SK-N-SH treated with all-trans-retinoic acid at 6 μM for 48 hours (cell line): Measurements from ENCODE around the gene CDKL5.
A peak's percentile ranks its signal among the peaks of the same experiment; 100 is the strongest.

ENCODE experiments used
- ATAC-seq: fragments of 200-7000 bp; cut with Tn5 transposase; 3 replicates; pipeline ENCODE4 v1.9.1; 2020; ENCODE audit warnings: mild to moderate bottlenecking, moderate library complexity
- ARNTL ChIP-seq: fragments of 450-650 bp; formaldehyde crosslinking; IDR thresholded peaks from 2 replicates; pipeline ENCODE4 v1.5.0; 2020; ENCODE audit warnings: low read depth, mild to moderate bottlenecking, moderate library complexity, borderline replicate concordance
- CREB5 ChIP-seq: fragments of 250-450 bp; sonication (Bioruptor Pico); IDR thresholded peaks from 2 replicates; pipeline ENCODE4 v1.5.1; 2020; ENCODE audit warnings: low read depth, mild to moderate bottlenecking, moderate library complexity
- CSDC2 ChIP-seq: fragments of 250-450 bp; sonication (Bioruptor Pico); IDR thresholded peaks from 2 replicates; pipeline ENCODE4 v1.5.0; 2020; ENCODE audit warnings: mild to moderate bottlenecking, moderate library complexity
- CSRNP3 ChIP-seq: fragments of 250-450 bp; sonication (Bioruptor Pico); IDR thresholded peaks from 2 replicates; pipeline ENCODE4 v1.5.1; 2021; ENCODE audit warnings: mild to moderate bottlenecking, moderate library complexity
- ESRRG ChIP-seq: fragments of 250-450 bp; sonication (Bioruptor Pico); IDR thresholded peaks from 2 replicates; pipeline ENCODE4 v1.6.1; 2021; ENCODE audit warnings: mild to moderate bottlenecking
- GLIS3 ChIP-seq: fragments of 250-450 bp; sonication (Bioruptor Pico); IDR thresholded peaks from 2 replicates; pipeline ENCODE4 v1.5.0; 2020; ENCODE audit warnings: mild to moderate bottlenecking, moderate library complexity
- ISL1 ChIP-seq: fragments of 250-450 bp; sonication (Bioruptor Pico); IDR thresholded peaks from 2 replicates; pipeline ENCODE4 v2.1.2; 2022; ENCODE audit warnings: mild to moderate bottlenecking, moderate library complexity
- OSR1 ChIP-seq: fragments of 250-450 bp; sonication (Bioruptor Pico); IDR thresholded peaks from 2 replicates; pipeline ENCODE4 v1.8.0; 2022; ENCODE audit warnings: moderate library complexity, mild to moderate bottlenecking, inconsistent platforms
- PATZ1 ChIP-seq: fragments of 250-450 bp; sonication (Bioruptor Pico); IDR thresholded peaks from 2 replicates; pipeline ENCODE4 v1.8.0; 2020; ENCODE audit warnings: mild to moderate bottlenecking, moderate library complexity, borderline replicate concordance
- POU6F1 ChIP-seq: fragments of 250-450 bp; sonication (Bioruptor Pico); IDR thresholded peaks from 2 replicates; pipeline ENCODE4 v1.8.0; 2021; ENCODE audit warnings: low read depth, mild to moderate bottlenecking, moderate library complexity, borderline replicate concordance
- PPARA ChIP-seq: fragments of 250-450 bp; sonication (Bioruptor Pico); IDR thresholded peaks from 2 replicates; pipeline ENCODE4 v1.5.0; 2020; ENCODE audit warnings: mild to moderate bottlenecking, borderline replicate concordance
- SNAI2 ChIP-seq: fragments of 250-450 bp; sonication (Bioruptor Pico); IDR thresholded peaks from 2 replicates; pipeline ENCODE4 v1.5.0; 2020; ENCODE audit warnings: mild to moderate bottlenecking, moderate library complexity
- TCF4 ChIP-seq: fragments of 250-450 bp; sonication (Bioruptor Pico); IDR thresholded peaks from 2 replicates; pipeline ENCODE4 v1.8.0; 2021; ENCODE audit warnings: mild to moderate bottlenecking, moderate library complexity, borderline replicate concordance
- TOX ChIP-seq: fragments of 250-450 bp; sonication (Bioruptor Pico); IDR thresholded peaks from 2 replicates; pipeline ENCODE4 v1.8.0; 2021; ENCODE audit warnings: mild to moderate bottlenecking, moderate library complexity, borderline replicate concordance
- TSHZ2 ChIP-seq: fragments of 250-450 bp; sonication (Bioruptor Pico); IDR thresholded peaks from 2 replicates; pipeline ENCODE4 v1.5.0; 2020; ENCODE audit warnings: mild to moderate bottlenecking, moderate library complexity
- ZC3H10 ChIP-seq: fragments of 250-450 bp; sonication (Bioruptor Pico); IDR thresholded peaks from 2 replicates; pipeline ENCODE4 v1.5.1; 2021; ENCODE audit warnings: mild to moderate bottlenecking, moderate library complexity
- ZFP30 ChIP-seq: fragments of 450-650 bp; formaldehyde crosslinking; IDR thresholded peaks from 2 replicates; pipeline ENCODE4 v1.5.0; 2022; ENCODE audit warnings: mild to moderate bottlenecking, moderate library complexity
- ZNF565 ChIP-seq: fragments of 450-650 bp; formaldehyde crosslinking; conservative IDR thresholded peaks from 2 replicates; pipeline ENCODE4 v1.5.0; 2020; ENCODE audit warnings: low read depth, mild to moderate bottlenecking, moderate library complexity
- ZNF8 ChIP-seq: fragments of 450-650 bp; formaldehyde crosslinking; IDR thresholded peaks from 2 replicates; pipeline ENCODE4 v1.5.0; 2020; ENCODE audit warnings: mild to moderate bottlenecking, moderate library complexity

CDKL5 gene

GRCh38 chrX:18598413-18598812 is 173.0 kb downstream of the CDKL5 start:
- ATAC-seq = no peak
- TF ChIP-seq SNAI2 (CRISPR knock-in tag) (no peak), OSR1 (no peak), ESRRG (CRISPR knock-in tag) (no peak), ARNTL (CRISPR knock-in tag) (no peak), CSRNP3 (CRISPR knock-in tag) (no peak), POU6F1 (CRISPR knock-in tag) (no peak), PATZ1 (CRISPR knock-in tag) (no peak), PPARA (CRISPR knock-in tag) (no peak), ISL1 (CRISPR knock-in tag) (no peak), TSHZ2 (CRISPR knock-in tag) (no peak), GLIS3 (CRISPR knock-in tag) (no peak), ZNF565 (no peak), ZC3H10 (no peak), TOX (CRISPR knock-in tag) (no peak), CSDC2 (CRISPR knock-in tag) (no peak)

- TF ChIP-seq ZNF8 (CRISPR knock-in tag) (peak; percentile 61; the same call in 1 of the 2 replicates), POU6F1 (CRISPR knock-in tag) (no peak), CREB5 (no peak)
- TF ChIP-seq, all 23 proteins: peak for 1
- ATAC-seq = peak; percentile 67
Measured at GRCh38 chrX:18607966-18608365, 182.6 kb downstream of the CDKL5 start.

- no peak for ATAC-seq
- TF ChIP-seq TCF4 (no peak), PATZ1 (CRISPR knock-in tag) (no peak), CREB5 (no peak), ZFP30 (CRISPR knock-in tag) (no peak), POU6F1 (CRISPR knock-in tag) (no peak), TOX (CRISPR knock-in tag) (no peak)
Measured at GRCh38 chrX:18613930-18614639, 188.7 kb downstream of the CDKL5 start.
